ENCODE measurements around the gene GAL3ST3.

Gene GAL3ST3

DNA sequence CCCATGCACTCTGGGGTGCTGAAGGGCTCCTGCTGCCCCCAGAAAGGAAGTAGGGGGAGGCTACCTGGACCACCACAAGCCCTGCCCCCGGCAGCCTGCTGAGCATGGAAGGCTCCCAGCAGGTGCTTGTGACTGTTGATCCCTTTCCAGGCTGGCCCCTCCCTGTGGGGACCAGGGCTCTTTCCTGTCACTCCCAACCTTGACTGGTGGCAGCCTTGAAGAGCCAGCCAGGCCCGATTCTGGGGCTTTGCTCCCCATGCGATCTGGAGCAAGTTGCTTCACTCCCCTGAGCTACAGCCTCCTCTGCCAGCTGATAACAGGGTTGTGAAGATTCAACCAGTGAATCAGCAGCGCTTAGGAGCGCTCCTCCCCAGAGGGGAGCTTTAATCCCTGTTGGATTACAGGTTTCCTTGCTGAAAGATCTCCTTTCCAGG is 41.7 kb downstream of the GAL3ST3 start:
- H3F3A ChIP-seq (ENCODE audit: insufficient read depth, low read length) = peaks cover 22% of the 10 kb centered on the region
- H3K27me3 ChIP-seq (replicated peaks; ENCODE audit: insufficient read depth, low read length) = no peaks in the 10 kb centered on the region
- no peak for DNase-seq
- no peak overlapping the region for H2AFZ ChIP-seq (ENCODE audit: low read length)
- H3K9me2 ChIP-seq (replicated peaks; ENCODE audit: insufficient read depth, low read length) = no peaks in the 10 kb centered on the region
- TF ChIP-seq CTCF (IDR thresholded peaks at IDR 0.05; ENCODE audit: low read length) = no peak
- TF ChIP-seq EZH2 (optimal IDR thresholded peaks at IDR 0.05; ENCODE audit: low read depth, low read length) = no peak
- no peak for TF ChIP-seq EZH2phosphoT487 (IDR thresholded peaks at IDR 0.05; ENCODE audit: low read length)
- H3K4me2 ChIP-seq (ENCODE audit: low read depth, low read length) = no peak overlapping the region
- peaks cover 40% of the 10 kb centered on the region for H3K4me1 ChIP-seq (ENCODE audit: low read length)
- H3K79me2 ChIP-seq (ENCODE audit: low read length) = peaks cover 21% of the 10 kb centered on the region
- H3K27ac ChIP-seq (ENCODE audit: low read length) = peak overlapping the region; percentile 64; the same call in 1 of the 2 replicates
- no peak overlapping the region for H3K9ac ChIP-seq (ENCODE audit: low read length)
- no peak overlapping the region for H3K4me3 ChIP-seq (ENCODE audit: low read length)
- no peaks in the 10 kb centered on the region for H4K20me1 ChIP-seq (ENCODE audit: insufficient read depth, low read length)
- H3K9me3 ChIP-seq (replicated peaks; ENCODE audit: insufficient read depth, low read length) = no peaks in the 10 kb centered on the region
- no peaks in the 10 kb centered on the region; the same call in 1 of the 2 replicates for H3K36me3 ChIP-seq (replicated peaks; ENCODE audit: insufficient read depth, low read length)

DNA sequence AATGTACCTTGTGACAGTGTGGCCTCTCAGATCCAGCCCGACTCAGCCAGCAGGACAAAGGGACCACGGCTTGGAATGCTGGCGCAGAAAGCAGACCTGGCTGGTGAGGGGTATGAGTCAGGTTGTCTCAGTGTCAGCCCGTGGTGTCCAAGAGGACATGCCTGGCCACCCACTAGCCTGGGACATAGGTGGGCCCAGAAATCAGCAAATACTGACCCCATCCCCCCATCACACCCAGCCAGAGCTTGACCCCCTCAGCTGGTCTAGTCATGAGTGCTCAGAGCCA is 42.1 kb downstream of the GAL3ST3 start:
- no peak overlapping the region for H3K4me2 ChIP-seq (ENCODE audit: low read depth, low read length)
- H3K27ac ChIP-seq (ENCODE audit: low read length) = peak overlapping the region; percentile 64; the same call in 1 of the 2 replicates
- DNase-seq = no peak
- no peaks in the 10 kb centered on the region; the same call in 1 of the 2 replicates for H3K36me3 ChIP-seq (replicated peaks; ENCODE audit: insufficient read depth, low read length)
- no peaks in the 10 kb centered on the region for H4K20me1 ChIP-seq (ENCODE audit: insufficient read depth, low read length)
- peaks cover 26% of the 10 kb centered on the region for H3F3A ChIP-seq (ENCODE audit: insufficient read depth, low read length)
- no peak overlapping the region for H2AFZ ChIP-seq (ENCODE audit: low read length)
- H3K9me3 ChIP-seq (replicated peaks; ENCODE audit: insufficient read depth, low read length) = no peaks in the 10 kb centered on the region
- H3K9ac ChIP-seq (ENCODE audit: low read length) = no peak overlapping the region
- H3K27me3 ChIP-seq (replicated peaks; ENCODE audit: insufficient read depth, low read length) = no peaks in the 10 kb centered on the region
- H3K9me2 ChIP-seq (replicated peaks; ENCODE audit: insufficient read depth, low read length) = no peaks in the 10 kb centered on the region
- H3K79me2 ChIP-seq (ENCODE audit: low read length) = peaks cover 23% of the 10 kb centered on the region
- H3K4me1 ChIP-seq (ENCODE audit: low read length) = peaks cover 40% of the 10 kb centered on the region
- no peak overlapping the region for H3K4me3 ChIP-seq (ENCODE audit: low read length)
- TF ChIP-seq EZH2phosphoT487 (IDR thresholded peaks at IDR 0.05; ENCODE audit: low read length) (no peak), EZH2 (optimal IDR thresholded peaks at IDR 0.05; ENCODE audit: low read depth, low read length) (no peak), CTCF (IDR thresholded peaks at IDR 0.05; ENCODE audit: low read length) (no peak)

DNA sequence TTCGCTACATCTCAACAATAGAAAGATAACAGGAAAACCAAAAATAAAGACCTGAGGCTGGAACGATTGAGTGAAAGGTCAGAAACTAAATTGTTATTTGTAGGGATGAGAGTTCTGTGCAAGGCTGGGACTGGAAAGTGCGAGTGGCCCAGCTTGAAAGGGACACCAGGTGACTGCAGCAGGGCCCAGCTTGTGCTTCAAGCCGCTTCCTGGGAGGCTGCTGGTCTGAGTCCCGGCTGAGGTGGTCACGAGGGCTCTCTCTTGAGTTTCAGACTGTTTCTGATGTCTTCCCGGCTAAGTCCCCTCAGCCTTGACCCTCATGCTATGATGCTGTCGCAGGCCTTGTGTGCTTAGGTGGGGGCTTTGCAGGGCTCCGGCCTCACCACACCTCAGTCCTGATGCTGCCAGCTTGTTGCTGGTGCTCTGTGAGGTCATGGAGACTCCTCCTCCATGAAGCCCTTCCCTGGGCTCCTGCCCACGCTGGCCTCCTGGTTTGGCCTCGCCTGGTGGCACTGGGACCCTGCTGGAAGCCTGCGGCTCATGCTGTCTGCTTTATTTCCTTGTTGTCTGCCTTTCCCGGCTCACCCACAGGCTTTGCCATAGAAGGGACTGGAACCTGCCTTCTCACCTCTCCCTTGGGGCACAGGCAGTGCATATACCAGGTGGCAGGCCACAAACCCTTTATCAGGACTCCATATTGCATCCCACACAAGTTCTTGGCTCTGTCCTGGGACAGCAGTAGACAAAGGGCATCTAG is 42.6 kb downstream of the GAL3ST3 start:
- H3K9me3 ChIP-seq (replicated peaks; ENCODE audit: insufficient read depth, low read length) = no peaks in the 10 kb centered on the region
- H3K9me2 ChIP-seq (replicated peaks; ENCODE audit: insufficient read depth, low read length) = no peaks in the 10 kb centered on the region
- TF ChIP-seq EZH2 (optimal IDR thresholded peaks at IDR 0.05; ENCODE audit: low read depth, low read length) (no peak), CTCF (IDR thresholded peaks at IDR 0.05; ENCODE audit: low read length) (no peak), EZH2phosphoT487 (IDR thresholded peaks at IDR 0.05; ENCODE audit: low read length) (no peak)
- peak overlapping the region; percentile 64; the same call in 1 of the 2 replicates for H3K27ac ChIP-seq (ENCODE audit: low read length)
- peaks cover 28% of the 10 kb centered on the region for H3K79me2 ChIP-seq (ENCODE audit: low read length)
- DNase-seq = no peak
- peak overlapping the region; percentile 15; the same call in 1 of the 2 replicates for H3K4me2 ChIP-seq (ENCODE audit: low read depth, low read length)
- no peak overlapping the region for H2AFZ ChIP-seq (ENCODE audit: low read length)
- H3K4me1 ChIP-seq (ENCODE audit: low read length) = peaks cover 40% of the 10 kb centered on the region
- no peaks in the 10 kb centered on the region for H4K20me1 ChIP-seq (ENCODE audit: insufficient read depth, low read length)
- H3K9ac ChIP-seq (ENCODE audit: low read length) = 0 out of 2 replicates have a peak overlapping the region, but pooled peaks have one; percentile 2
- H3K4me3 ChIP-seq (ENCODE audit: low read length) = no peak overlapping the region
- no peaks in the 10 kb centered on the region for H3K27me3 ChIP-seq (replicated peaks; ENCODE audit: insufficient read depth, low read length)
- H3F3A ChIP-seq (ENCODE audit: insufficient read depth, low read length) = peaks cover 30% of the 10 kb centered on the region
- no peaks in the 10 kb centered on the region; the same call in 1 of the 2 replicates for H3K36me3 ChIP-seq (replicated peaks; ENCODE audit: insufficient read depth, low read length)

Data from MM.1S (cell line).